T-helper 1 cell treated with Interleukin-12 subunit alpha and Interleukin-12 subunit beta and Interleukin-4 antibody, amounts not matched to agents 30 μg/mL and 1 μg/mL, for 36 hours (primary cell): Measurements from ENCODE around the gene ICA1.
"Not testable (repeated sequence)": the region's sequence is repeated elsewhere in the genome, so short reads cannot be mapped to it uniquely, and the experiment has no call there.

Experiments
- H3K27ac Mint-ChIP-seq: one replicate; pipeline ENCODE4 v1.8.0; 2021; ENCODE audit warnings: mild to moderate bottlenecking, mixed read lengths
- H3K27me3 Mint-ChIP-seq: one replicate; pipeline ENCODE4 v1.8.0; 2021; ENCODE audit warnings: low read depth, mixed read lengths
- H3K36me3 Mint-ChIP-seq: one replicate; pipeline ENCODE4 v1.8.0; 2021; ENCODE audit warnings: low read depth, mixed read lengths
- H3K4me1 Mint-ChIP-seq: one replicate; pipeline ENCODE4 v1.8.0; 2021; ENCODE audit warnings: low read depth, mixed read lengths
- H3K4me3 Mint-ChIP-seq: one replicate; pipeline ENCODE4 v1.8.0; 2021; ENCODE audit warnings: mild to moderate bottlenecking, moderate library complexity, mixed read lengths
- H3K9me3 Mint-ChIP-seq: one replicate; pipeline ENCODE4 v1.8.0; 2021; ENCODE audit warnings: mixed read lengths

The ICA1 gene

GRCh38 chr7:8085420-8085819, 176.5 kb downstream of the ICA1 start:
- Mint-ChIP-seq H3K36me3 (peaks cover 25% of the 10 kb centered on the region), H3K27ac (no peak overlapping the region), H3K4me1 (no peaks in the 10 kb centered on the region), H3K4me3 (no peak overlapping the region), H3K9me3 (no peaks in the 10 kb centered on the region), H3K27me3 (no peaks in the 10 kb centered on the region)

- H3K9me3 Mint-ChIP-seq, result no peaks in the 10 kb centered on the region
- H3K27ac Mint-ChIP-seq, result no peak overlapping the region
- no peaks in the 10 kb centered on the region for H3K27me3 Mint-ChIP-seq
- H3K36me3 Mint-ChIP-seq, result peaks cover 21% of the 10 kb centered on the region
- H3K4me1 Mint-ChIP-seq, result no peaks in the 10 kb centered on the region
- no peak overlapping the region for H3K4me3 Mint-ChIP-seq
These were observed 177.1 kb downstream of the ICA1 start for GRCh38 chr7:8084836-8085235.

GRCh38 chr7:8082762-8083161, 179.2 kb downstream of the ICA1 start:
- no peaks in the 10 kb centered on the region for H3K9me3 Mint-ChIP-seq
- no peaks in the 10 kb centered on the region for H3K4me1 Mint-ChIP-seq
- H3K36me3 Mint-ChIP-seq, result peaks cover 23% of the 10 kb centered on the region
- no peaks in the 10 kb centered on the region for H3K27me3 Mint-ChIP-seq
- H3K4me3 Mint-ChIP-seq, result no peak overlapping the region
- H3K27ac Mint-ChIP-seq, result no peak overlapping the region

- no peak overlapping the region for H3K27ac Mint-ChIP-seq
- no peaks in the 10 kb centered on the region for H3K27me3 Mint-ChIP-seq
- H3K4me1 Mint-ChIP-seq, result no peaks in the 10 kb centered on the region
These were observed 183.5 kb downstream of the ICA1 start for GRCh38 chr7:8078418-8078817.

GRCh38 chr7:8070451-8071180, 191.4 kb downstream of the ICA1 start:
- peaks cover 3% of the 10 kb centered on the region for H3K4me1 Mint-ChIP-seq
- peaks cover 2% of the 10 kb centered on the region for H3K9me3 Mint-ChIP-seq
- no peaks in the 10 kb centered on the region for H3K27me3 Mint-ChIP-seq
- H3K36me3 Mint-ChIP-seq, result peaks cover 32% of the 10 kb centered on the region
- no peak overlapping the region for H3K27ac Mint-ChIP-seq
- no peak overlapping the region for H3K4me3 Mint-ChIP-seq

More at GRCh38 chr7:8078418-8078817, 183.5 kb downstream of the ICA1 start:
- peaks cover 17% of the 10 kb centered on the region for H3K36me3 Mint-ChIP-seq
- H3K9me3 Mint-ChIP-seq, result no peaks in the 10 kb centered on the region
- no peak overlapping the region for H3K4me3 Mint-ChIP-seq

GRCh38 chr7:8068892-8069686, 192.9 kb downstream of the ICA1 start:
- peaks cover 4% of the 10 kb centered on the region for H3K4me1 Mint-ChIP-seq
- no peak overlapping the region for H3K4me3 Mint-ChIP-seq
- H3K36me3 Mint-ChIP-seq, result peaks cover 37% of the 10 kb centered on the region
- no peak overlapping the region for H3K27ac Mint-ChIP-seq
- H3K27me3 Mint-ChIP-seq, result no peaks in the 10 kb centered on the region
- H3K9me3 Mint-ChIP-seq, result peaks cover 13% of the 10 kb centered on the region

- H3K4me1 Mint-ChIP-seq, result peaks cover 5% of the 10 kb centered on the region
- peaks cover 26% of the 10 kb centered on the region for H3K9me3 Mint-ChIP-seq
- no peaks in the 10 kb centered on the region for H3K27me3 Mint-ChIP-seq
- no peak overlapping the region for H3K4me3 Mint-ChIP-seq
- no peak overlapping the region for H3K27ac Mint-ChIP-seq
- H3K36me3 Mint-ChIP-seq, result peaks cover 41% of the 10 kb centered on the region
These were observed 196.6 kb downstream of the ICA1 start for GRCh38 chr7:8065356-8065813.

- Mint-ChIP-seq H3K4me1 (peaks cover 5% of the 10 kb centered on the region), H3K9me3 (peaks cover 26% of the 10 kb centered on the region), H3K27me3 (no peaks in the 10 kb centered on the region), H3K36me3 (peaks cover 43% of the 10 kb centered on the region), H3K4me3 (no peak overlapping the region), H3K27ac (no peak overlapping the region)
These were observed 197.1 kb downstream of the ICA1 start for GRCh38 chr7:8064828-8065227.

GRCh38 chr7:8063706-8064297, 198.2 kb downstream of the ICA1 start:
- no peak overlapping the region for H3K27ac Mint-ChIP-seq
- peaks cover 5% of the 10 kb centered on the region for H3K4me1 Mint-ChIP-seq
- no peaks in the 10 kb centered on the region for H3K27me3 Mint-ChIP-seq
- H3K4me3 Mint-ChIP-seq, result no peak overlapping the region
- peaks cover 26% of the 10 kb centered on the region for H3K9me3 Mint-ChIP-seq
- H3K36me3 Mint-ChIP-seq, result peaks cover 41% of the 10 kb centered on the region

GRCh38 chr7:8063300-8063699, 198.7 kb downstream of the ICA1 start:
- Mint-ChIP-seq H3K36me3 (peaks cover 41% of the 10 kb centered on the region), H3K9me3 (peaks cover 26% of the 10 kb centered on the region)
- not testable (repeated sequence) for H3K27me3 Mint-ChIP-seq, H3K4me1 Mint-ChIP-seq, H3K27ac Mint-ChIP-seq, H3K4me3 Mint-ChIP-seq
